Muscle of arm (tissue), 12 donors: ENCODE results near the gene HVCN1. TPM values are rescaled to one million over a fixed set of nuclear protein-coding genes. Genes with fewer than 3 reads are reported as not detected.
A peak's percentile ranks its signal among the peaks of the same experiment; 100 is the strongest.

ENCODE experiments used
- DNase-seq: peaks from one replicate; pipeline ENCODE4 v3.0.0-alpha.2; 2013
- polyA plus RNA-seq, 12 donors: library from polyadenylated mRNA; unstranded; fragments of 120-200 nt; gene quantifications; one replicate each; pipeline ENCODE4 v1.2.1, GENCODE V29; 2013; ENCODE audit not compliant: insufficient read length in 12 of 12

HVCN1 gene
- polyA plus RNA-seq, 12 donors: 4.1 to 19.0 (median 5.3) TPM; not detected in 1

GRCh38 chr12:110699591-110700445 lies 10.9 kb upstream of the HVCN1 start:
- no peak for DNase-seq

- peak; percentile 82 for DNase-seq
Observed at GRCh38 chr12:110698171-110698902, 9.4 kb upstream of the HVCN1 start.

- DNase-seq: no peak
Observed at GRCh38 chr12:110697236-110697635, 8.3 kb upstream of the HVCN1 start.

- DNase-seq: no peak
Observed at GRCh38 chr12:110696283-110696682, 7.4 kb upstream of the HVCN1 start.

DNA sequence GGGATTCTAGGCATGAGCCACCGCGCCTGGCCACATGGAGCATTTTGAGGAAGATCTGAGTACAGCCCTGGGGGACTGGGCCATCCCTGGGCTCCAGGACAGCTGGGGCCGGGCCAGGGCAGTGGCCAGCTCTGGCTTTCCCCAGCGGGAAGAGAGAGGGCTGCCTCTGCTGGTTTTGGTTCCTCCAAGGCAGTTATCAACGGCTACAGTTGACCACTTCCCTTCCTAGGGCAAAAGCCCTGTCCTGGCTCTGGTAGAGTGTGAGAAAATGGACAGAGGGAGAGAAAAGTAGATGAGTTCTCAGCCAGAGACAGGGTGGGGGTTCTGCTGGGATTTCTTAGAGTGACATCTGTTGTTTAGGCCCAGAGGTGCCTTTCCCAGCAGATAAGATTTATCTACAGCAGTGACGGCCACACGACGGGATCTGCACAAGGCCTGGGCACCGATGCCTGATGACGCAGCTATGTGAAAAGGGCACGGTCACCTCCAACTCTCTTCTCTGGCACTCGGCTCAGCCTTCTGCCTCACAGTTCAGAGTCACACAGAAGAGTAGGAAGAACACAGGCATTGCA lies 5.5 kb upstream of the HVCN1 start:
- no peak for DNase-seq

DNA sequence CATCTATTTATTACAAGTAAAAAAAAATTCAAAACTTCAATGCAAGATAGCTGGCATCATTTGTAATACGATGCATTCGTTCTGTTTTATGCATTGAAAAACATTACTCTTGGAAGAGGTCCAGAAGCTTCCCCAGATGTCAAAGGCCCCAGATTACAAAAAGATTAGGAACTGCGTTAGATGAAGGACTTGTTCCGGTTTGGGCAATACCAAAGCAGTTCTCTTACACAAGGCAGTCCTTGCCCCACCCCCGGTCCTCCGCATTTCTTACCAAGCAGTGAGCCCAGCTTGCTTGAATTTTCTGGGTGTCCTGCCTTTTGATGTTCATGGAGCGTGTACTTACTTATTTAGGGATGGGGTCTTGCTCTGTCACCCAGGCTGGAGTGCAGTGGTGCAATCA lies 4.8 kb upstream of the HVCN1 start:
- DNase-seq: no peak

DNA sequence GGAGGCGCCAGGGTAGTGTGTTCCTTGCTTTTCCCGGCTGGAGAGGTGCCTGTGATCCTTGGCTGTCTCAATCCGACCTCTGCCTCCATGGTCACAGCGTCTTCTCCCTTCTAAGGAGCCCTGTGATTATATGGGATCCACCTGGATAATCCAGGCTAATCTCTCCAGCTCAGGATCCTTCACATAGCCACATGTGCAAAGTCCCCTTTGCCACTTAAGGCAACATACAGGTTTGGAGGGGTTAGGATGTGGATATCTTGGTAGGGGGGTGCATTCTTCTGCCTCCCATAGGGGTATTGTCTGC lies 1.2 kb upstream of the HVCN1 start:
- DNase-seq: no peak

DNA sequence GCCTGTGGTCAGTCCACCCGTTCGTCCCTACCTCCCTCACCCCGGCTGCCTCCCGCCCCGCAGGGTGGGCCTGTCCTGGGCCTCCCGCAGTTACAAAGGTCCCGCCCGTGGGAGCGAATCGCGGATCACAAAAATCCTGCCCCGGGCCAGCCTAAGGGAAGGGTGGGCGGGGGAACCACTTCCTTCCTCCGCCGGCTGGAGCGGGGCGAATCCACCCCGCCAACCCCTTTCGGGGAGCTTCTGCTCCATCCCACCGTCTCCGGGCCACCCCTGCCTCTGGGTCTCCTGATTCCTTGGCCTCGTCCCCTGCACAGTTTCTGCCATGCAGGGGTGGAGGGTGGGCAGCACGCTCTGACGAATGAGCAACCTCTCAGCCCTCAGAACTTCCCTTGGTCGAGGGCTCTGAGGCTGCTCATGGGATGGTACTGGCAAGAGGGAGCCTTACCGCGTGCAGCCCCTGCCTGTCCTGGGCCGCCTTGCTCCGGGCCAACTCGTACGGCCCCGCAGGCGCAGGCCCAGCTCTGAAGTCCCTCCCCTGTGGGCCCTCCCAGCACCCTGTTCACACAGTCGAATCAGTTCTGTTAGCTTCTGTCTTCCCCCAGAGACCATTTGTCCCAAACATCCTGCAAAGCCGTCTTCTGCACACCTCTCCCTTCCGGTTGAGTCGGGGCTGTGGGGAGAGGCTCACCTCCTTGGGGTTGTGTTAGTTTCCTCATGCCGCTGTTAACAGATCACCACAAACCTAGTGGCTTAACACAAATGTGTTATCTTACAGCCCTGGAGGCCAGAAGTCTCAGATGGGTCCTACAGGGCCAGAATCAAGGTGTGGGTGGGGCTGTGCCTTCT lies 589 bp upstream of the HVCN1 start:
- peak; percentile 61 for DNase-seq

DNA sequence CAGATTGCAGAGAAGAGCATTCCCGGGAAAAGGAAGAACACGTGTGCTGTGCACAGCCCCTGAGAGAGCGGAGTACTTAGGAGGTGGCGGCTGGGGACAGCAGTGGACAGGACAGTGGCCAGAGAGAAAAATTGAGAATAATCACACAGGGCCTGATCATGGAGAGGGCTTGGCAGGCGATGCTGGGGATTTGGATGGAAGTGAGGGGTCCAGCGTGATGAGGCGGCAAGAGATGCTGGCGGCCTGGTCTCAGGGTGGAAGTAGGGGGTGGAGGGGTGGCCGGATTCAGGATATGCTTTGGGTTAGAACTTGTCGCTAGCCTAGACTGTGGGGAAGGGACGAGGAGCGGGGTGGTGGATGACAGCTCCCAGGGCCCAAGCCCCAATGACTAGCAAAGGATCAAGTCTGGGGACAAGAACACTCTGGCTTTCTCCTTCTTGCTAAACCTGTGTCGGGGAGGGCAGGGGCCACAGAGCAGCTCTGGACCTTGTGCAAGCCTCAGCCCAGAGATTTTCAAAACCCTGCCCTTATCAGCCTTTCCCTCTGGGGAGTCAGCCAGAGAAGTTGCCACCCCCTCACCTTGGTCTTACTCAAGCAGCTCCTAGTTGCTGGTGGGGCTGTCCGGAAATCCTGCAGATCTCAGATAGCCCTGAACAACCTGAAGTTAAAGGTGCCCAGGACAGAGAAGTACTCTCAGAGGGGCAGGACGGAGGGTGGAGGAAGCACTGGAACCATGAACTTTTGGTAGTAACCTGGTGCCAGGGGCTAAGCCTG lies 1.3 kb downstream of the HVCN1 start:
- DNase-seq: no peak

GRCh38 chr12:110686294-110686903 lies 2.5 kb downstream of the HVCN1 start:
- DNase-seq: no peak

DNA sequence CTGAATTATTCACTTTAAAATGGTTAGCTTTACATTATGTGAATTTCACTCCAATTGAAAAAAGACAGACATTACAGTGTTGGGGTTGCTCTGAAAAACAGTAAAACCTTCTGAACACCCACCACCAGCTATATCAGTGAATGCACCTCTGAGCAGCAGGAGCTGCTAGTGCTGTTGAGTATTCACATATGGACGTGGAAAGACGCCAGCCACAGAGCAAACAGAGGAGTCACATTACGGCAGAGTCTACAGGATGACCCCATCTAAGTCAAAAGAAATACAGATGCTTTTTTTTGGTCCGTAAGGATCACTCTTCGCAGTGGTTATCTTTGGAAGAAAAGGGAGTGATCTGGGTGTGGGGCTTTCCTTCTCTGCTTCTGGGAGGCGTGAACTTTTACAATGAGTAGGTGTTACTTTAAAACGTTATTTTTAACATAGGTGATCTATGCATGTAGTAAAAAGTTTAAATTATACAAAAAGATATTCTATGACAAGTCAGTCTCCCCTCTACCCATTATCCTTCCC lies 4.5 kb downstream of the HVCN1 start:
- DNase-seq: no peak

- DNase-seq: no peak
Observed at GRCh38 chr12:110683888-110684287, 5.0 kb downstream of the HVCN1 start.

- no peak for DNase-seq
Observed at GRCh38 chr12:110680032-110680431, 8.9 kb downstream of the HVCN1 start.

DNA sequence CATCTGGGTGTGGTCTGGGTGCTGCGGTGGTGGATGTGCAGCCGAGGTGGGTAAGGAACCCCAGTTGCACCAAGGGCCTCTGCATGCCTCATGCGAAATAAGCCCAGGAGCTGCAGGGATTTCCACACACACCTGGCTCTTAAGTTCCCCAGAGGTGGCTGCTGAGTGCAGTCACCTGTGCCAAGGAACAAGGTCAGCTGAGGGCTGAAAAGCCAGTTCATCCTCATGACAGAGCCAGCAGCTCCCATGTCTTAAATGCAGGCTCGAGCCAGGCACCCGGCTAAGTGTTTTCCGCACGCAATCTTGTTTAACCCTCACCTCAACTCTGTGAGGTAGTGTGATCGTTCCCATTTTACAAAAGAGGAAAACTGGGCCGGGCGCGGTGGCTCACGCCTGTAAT lies 9.7 kb downstream of the HVCN1 start:
- DNase-seq: no peak

GRCh38 chr12:110677982-110678381 lies 10.9 kb downstream of the HVCN1 start:
- DNase-seq: no peak

GRCh38 chr12:110677206-110677911 lies 11.6 kb downstream of the HVCN1 start:
- DNase-seq: no peak

DNA sequence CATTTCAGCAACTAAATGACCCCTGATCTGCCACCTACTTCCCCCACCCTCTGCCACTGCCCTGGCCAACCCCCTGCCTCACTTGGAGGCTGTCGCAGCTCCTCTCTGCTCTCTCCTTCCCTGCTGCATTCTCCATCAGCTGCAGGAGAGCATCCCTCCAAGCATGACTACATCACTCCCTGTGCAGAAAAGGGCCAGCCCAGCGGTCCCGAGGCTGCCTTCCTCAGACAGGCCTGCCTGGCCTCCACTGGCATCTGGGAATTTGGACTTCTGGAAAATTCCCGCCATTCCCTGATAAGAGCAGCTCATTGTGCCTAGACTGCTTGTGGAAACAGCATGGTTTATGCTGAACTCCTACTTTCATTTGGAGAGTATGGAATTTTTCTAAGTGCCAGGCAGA lies 12.7 kb downstream of the HVCN1 start:
- no peak for DNase-seq

DNA sequence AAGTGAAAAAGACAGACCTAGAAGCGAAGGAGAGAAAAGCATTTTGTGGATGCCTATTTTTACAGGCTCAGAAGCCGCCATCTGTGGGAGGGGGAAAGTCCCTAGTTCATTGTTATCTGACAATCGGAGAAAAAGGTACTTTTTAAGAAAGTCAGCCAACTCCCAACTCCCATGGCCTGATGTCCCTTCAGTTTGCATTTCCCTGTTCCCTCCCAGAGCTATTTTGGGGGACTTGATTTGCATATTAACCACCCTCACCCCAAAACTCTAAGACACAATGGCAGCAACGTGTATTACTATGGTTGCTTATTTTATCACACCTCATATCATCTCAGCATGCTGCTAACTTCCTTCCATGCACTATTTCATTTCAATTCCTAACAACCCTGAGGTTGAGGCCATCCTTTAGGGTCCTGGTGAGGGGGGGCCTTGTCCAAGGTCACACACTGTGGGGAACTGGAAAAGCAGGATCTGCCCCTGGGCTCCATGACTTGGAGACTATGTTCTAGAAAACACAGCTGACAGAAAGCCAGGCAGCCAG lies 18.7 kb downstream of the HVCN1 start:
- no peak for DNase-seq

DNA sequence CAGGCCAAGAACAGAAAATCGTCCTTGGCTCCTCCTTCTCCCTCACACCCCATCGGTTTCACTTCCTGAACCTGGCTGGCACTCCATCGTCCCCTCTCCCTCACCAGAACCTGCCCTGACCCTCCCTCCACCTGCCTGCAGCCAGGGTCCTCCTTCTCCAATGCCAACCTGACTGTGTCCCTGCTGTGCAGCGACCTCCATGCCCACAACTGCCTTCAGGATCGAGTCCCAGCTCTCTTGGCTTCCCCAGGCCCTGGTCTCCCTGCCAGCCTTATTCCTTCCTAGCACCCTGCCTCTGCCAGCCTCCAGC lies 19.8 kb downstream of the HVCN1 start:
- no peak for DNase-seq
